ENCODE results near the gene MAP2K3. TPM values are rescaled to one million over a fixed set of nuclear protein-coding genes. Genes with fewer than 3 reads are reported as not detected.

MAP2K3 gene
- total and polyA plus RNA-seq, 2 of the 4 experiments (the other 2 are of a cell fraction), result 23.5 to 82.2 TPM

DNA sequence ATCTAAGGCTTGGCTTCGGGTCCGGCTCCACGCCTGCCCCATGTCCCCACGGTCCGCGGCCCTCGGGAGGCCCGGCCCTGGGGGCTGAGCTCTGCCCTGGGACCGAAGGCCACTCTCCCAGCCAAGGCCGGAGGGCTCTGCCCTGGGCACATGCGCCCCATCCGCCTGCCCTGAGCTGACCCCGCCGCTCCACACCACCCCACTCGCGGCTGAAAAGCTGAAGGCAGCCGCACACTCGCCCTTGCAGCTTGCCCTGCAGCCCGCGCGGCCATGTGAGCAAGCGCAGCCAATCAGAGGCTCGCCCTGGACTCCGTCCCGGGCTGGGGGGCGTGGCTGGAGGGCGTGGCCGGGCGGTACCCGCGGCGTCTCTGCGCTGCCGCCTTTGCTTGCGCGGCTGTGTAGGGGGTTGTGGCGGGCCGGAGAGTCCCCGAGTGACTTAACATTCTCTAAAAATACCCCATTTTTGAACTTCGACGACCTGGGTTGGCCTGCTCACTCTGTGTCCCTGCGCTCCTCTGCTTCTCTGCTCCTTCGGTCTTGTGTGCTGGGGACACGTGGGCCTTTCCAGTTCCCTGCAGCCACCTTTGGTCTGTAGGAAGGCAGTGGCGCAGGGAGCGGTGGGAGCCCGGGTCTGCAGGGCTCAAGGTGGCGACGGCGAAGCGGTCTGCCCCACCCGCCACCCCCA lies 8.8 kb upstream of the MAP2K3 start:
- DNase-seq (peak; percentile 64), ATAC-seq (ENCODE audit: low read depth) (peak; percentile 96)
- Histone ChIP-seq H4K8ac (ENCODE audit: low read depth in 2 of 2, low read length in 2 of 2) (peak overlapping the region; percentile 85 to 95), H3K4me2 (ENCODE audit: low read depth, low read length) (peak overlapping the region; percentile 88), H3K4me3 (ENCODE audit: insufficient read depth, low read depth, low read length) (peak overlapping the region; percentile 57), H3K9ac (ENCODE audit: low read depth, low read length) (peak overlapping the region; percentile 78), H3K56ac (ENCODE audit: extremely low read depth, insufficient read depth, low read length) (peak overlapping the region; percentile 40; the same call in 1 of the 2 replicates), H3K14ac (replicated peaks; ENCODE audit: low read depth, low read length) (peak overlapping the region; percentile 96), H4K5ac (ENCODE audit: low read depth, low read length) (peak overlapping the region; percentile 47), H2AK9ac (replicated peaks; ENCODE audit: low read depth, low read length, poor library complexity) (peak overlapping the region; percentile 74), H3K9me1 (ENCODE audit: insufficient read depth, low read length) (no peaks in the 10 kb centered on the region), H3K18ac (ENCODE audit: low read depth, low read length) (peak overlapping the region; percentile 10; the same call in 1 of the 2 replicates), H3K36me3 (ENCODE audit: control insufficient read depth, insufficient read depth, low read length) (no peaks in the 10 kb centered on the region), H3K4me1 (ENCODE audit: control insufficient read depth, insufficient read depth, low read length) (peaks cover 11% of the 10 kb centered on the region), H2BK15ac (ENCODE audit: low read depth, low read length) (peak overlapping the region; percentile 63; the same call in 1 of the 3 replicates), H4K20me1 (ENCODE audit: insufficient read depth, low read length) (no peaks in the 10 kb centered on the region), H2BK120ac (ENCODE audit: low read depth, low read length) (peak overlapping the region; percentile 74), H3K27me3 (ENCODE audit: control insufficient read depth, insufficient read depth, low read length) (no peaks in the 10 kb centered on the region), H3K79me1 (ENCODE audit: low read depth in 1 of 2, low read length in 2 of 2) (peaks cover 3 to 8% of the 10 kb centered on the region in 2 experiments; a peak in 3 of 4 replicates), H2BK5ac (ENCODE audit: low read depth, low read length, poor library complexity, severe bottlenecking) (peak overlapping the region; percentile 18), H2AK5ac (ENCODE audit: low read depth, low read length) (0 out of 2 replicates have a peak overlapping the region, but pooled peaks have one; percentile 7), H3K9me3 (ENCODE audit: control insufficient read depth, insufficient read depth, low read length) (no peaks in the 10 kb centered on the region), H3K23ac (ENCODE audit: low read depth, low read length) (peak overlapping the region; percentile 62), H3K4ac (ENCODE audit: low read depth, low read length) (peak overlapping the region; percentile 84), H2AFZ (replicated peaks; ENCODE audit: low read length, poor library complexity) (peak overlapping the region; percentile 98), H3K27ac (ENCODE audit: insufficient read depth, low read length) (peak overlapping the region; percentile 53), H2BK20ac (ENCODE audit: low read depth, low read length) (no peak overlapping the region), H4K91ac (ENCODE audit: insufficient read depth, low read depth, low read length) (peak overlapping the region; percentile 84)
- TF ChIP-seq MXI1 (IDR thresholded peaks at IDR 0.05; ENCODE audit: borderline replicate concordance, low read depth, low read length) (peak; percentile 63; the same call in 1 of the 2 replicates), FOS (IDR thresholded peaks at IDR 0.05; ENCODE audit: low read depth, low read length) (0 out of 2 replicates have a peak, but pooled peaks have one; percentile 8), USF2 (IDR thresholded peaks at IDR 0.05; ENCODE audit: low read depth, low read length) (peak; percentile 97), POLR2A (IDR thresholded peaks at IDR 0.05; ENCODE audit: low read depth, low read length) (no peak)
- intact Hi-C loops (cut with micrococcal nuclease) (no loop called here), dilution Hi-C loops (cut with HindIII; ENCODE audit: low sequenced_read_pairs, unreplicated experiment) (no loop called here), in situ Hi-C loops (cut with MboI; ENCODE audit: low sequenced_read_pairs) (no loop called here)
- CTCF ChIA-PET, result no interaction called here
- BruUV-seq (replicated peaks), result no TSS peak
- 3% methylated on average over 20 of the region's 52 CpGs; no CpG with 5 or more reads in 1 of the 2 experiments for WGBS, 2 experiments (ENCODE audit: extremely low coverage in 2 of 2, insufficient read length in 1 of 2)
- POLR2A ChIA-PET (ENCODE audit: unreplicated experiment), result interaction anchor here (0.6 to 0.7 kb wide), 2 partner anchors 11 to 309 kb away, joined by 3 to 5 read pairs; no protein-coding TSS in a partner anchor
